Measurements from ENCODE around the gene SMAD1. TPM values are rescaled to one million over a fixed set of nuclear protein-coding genes. Genes with fewer than 3 reads are reported as not detected.

SMAD1 gene
- total RNA-seq, 1 donor from 2014 or later = 15.3 TPM

DNA sequence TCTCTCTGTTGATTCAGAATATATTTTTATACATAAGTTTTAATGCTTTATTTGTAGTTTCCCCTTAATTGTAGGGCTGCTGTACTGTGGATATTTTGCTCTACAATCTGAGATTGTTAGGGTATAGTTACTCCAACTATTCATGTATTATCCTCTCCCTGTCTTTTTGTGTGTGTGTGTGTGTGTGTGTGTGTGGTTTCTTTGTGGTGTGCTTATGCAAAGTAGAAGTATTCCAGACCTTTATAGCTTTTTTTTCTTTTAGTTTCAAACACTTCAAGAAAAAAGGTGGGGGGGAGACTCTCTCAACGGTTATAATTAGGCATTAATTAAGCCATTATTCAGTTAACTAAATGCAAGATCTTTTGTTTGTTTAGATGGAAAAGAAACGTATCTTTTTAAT is 6.7 kb downstream of the SMAD1 start:
- DNase-seq (ENCODE audit: low spot score) (no peak), ATAC-seq (no peak)

DNA sequence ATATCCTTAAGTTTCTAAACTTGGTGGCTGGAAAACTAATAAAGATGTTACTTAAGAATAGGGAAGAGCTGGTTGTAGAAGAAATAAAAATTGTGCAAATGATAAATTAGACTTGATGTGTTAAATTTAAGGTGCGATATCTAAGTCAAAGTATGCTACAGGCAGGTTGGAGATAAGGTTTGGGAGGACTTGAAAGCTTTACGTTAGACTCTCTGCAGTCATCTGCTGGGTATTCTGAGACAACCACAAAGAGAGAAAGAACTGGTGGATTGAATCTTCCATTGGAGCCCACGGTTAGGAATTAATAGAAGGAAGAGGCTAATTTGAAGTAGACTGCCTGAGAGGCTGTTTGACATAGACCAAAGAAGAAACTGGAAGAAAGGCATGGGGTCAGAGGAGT is 7.9 kb downstream of the SMAD1 start:
- DNase-seq (ENCODE audit: low spot score) = no peak
- no peak for ATAC-seq

DNA sequence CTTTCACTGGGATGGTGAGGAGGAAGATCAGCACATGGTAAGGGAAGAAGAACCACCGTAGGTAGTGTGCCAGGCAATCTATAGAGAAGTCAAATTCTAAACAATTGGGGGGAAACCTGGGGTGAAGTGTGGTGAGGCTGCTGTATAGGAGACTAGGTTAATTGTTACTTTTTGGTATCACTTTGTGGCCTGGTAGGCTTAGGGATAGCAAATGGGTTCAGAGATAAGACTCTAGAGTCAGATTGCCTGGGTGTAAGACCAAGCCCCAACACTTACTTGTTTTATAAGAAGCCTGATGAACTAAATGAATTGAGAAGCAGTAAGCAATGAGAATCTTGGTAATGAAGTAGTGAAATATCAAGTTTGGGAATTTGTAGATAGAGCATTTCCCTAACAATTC is 8.7 kb downstream of the SMAD1 start:
- ATAC-seq = no peak

DNA sequence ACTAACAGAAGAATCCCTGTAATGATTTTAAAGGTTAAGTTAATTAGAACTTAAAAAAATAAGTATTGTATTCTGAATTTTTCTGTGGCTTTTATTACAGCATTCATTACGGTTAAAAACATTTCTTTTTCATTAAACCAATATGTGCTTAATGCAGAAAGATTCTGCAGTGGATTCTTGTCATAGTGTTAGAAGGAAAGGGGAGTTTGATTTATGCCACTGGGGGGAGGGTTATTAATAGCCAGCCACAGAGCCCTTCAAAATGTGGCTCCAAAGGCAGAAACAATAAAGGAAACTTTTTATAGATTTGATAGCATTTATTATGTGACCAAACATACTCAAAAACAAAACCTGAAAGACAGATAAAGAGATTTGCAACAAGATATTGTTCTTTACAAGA is 9.1 kb downstream of the SMAD1 start:
- no peak for ATAC-seq
- no peak for DNase-seq (ENCODE audit: low spot score)

More for the DNA sequence above, 8.7 kb downstream of the SMAD1 start:
- no peak for DNase-seq (ENCODE audit: low spot score)

DNA sequence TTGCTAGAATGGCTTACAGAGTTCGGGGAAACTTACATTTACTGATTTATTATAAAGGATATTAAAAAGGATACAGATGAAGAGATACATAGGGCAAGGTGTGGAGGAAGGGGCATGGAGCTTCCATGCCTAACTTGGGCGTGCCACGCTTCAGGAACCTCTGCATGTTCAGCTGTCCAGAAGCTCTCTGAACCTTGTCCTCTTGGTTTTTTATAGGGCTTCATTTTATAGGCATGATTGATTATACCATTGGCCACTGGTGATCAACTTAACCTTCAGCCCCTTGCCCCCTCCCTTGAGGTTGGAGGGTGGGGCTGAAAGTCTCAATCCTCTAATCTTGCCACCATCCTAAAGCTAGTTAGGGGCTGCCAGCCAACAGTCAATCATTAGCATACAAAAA is 10.7 kb downstream of the SMAD1 start:
- no peak for ATAC-seq

DNA sequence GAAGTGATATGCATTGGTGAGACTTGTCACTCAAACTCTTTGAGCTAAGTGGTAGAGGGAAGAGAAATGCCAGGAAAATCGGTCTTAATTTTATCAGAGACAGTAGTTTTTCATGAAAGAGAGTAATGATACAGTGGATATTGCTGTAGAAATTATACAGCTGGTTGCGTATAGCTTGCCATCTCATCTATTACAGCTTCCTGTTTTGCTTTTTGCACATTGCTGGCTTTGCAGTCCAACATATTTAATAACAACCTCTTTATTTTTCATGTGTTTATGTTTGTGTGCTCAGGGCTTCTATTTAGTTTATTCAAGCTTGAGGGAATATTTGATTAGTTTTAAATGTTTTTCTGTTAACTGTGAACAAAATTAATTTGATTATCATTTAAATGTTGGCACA is 11.5 kb downstream of the SMAD1 start:
- DNase-seq (ENCODE audit: low spot score) (no peak), ATAC-seq (no peak)

More for the DNA sequence above, 10.7 kb downstream of the SMAD1 start:
- DNase-seq (ENCODE audit: low spot score) = no peak

DNA sequence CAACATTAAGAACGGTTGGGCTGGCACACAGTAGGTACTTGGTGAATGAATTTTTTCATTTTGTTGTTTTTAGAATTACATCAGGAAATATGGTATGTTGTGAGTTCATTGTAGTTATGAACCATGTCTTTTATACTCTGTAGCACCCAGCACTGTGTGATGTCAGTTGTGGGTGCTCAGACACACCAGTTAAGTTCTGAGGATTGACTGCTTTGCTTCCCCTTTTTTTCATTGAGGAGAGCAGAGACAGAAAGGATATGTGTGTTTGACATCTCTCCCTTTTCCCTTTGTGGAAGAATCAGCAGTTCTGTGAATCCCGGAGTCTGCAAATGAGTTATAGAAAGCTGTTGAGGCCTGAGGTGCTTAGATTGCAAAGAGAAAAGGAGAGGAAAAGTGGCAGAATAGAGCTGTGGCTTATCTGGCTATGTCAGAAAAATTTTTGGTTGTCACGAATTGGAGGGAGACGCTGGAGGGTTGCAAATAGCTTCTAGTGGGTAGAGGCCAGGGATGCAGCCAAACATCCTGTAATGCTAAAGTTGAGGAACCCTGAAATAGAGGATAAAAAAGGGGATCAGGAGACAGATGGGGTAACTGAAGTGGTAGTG is 13.1 kb downstream of the SMAD1 start:
- ATAC-seq (no peak), DNase-seq (ENCODE audit: low spot score) (no peak)

DNA sequence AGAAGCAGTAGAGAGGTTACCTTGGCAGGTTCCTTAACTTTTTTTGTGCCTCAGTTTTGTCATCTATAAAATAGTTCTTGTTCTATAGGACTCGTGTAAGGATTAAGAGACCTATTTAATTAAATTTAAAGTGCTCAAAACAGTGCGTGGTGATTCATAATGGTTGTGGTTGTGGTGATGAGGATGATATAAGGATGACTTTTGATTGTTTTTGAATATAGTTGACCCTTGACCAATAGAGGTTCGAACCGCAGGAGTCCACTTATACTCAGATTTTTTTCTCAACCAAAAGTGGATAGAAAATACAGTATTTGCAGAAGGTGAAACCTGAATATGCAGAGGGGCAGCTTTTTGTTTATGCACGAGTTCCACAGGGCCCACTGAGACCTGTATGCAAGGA is 14.6 kb downstream of the SMAD1 start:
- ATAC-seq = no peak
- DNase-seq (ENCODE audit: low spot score) = no peak

DNA sequence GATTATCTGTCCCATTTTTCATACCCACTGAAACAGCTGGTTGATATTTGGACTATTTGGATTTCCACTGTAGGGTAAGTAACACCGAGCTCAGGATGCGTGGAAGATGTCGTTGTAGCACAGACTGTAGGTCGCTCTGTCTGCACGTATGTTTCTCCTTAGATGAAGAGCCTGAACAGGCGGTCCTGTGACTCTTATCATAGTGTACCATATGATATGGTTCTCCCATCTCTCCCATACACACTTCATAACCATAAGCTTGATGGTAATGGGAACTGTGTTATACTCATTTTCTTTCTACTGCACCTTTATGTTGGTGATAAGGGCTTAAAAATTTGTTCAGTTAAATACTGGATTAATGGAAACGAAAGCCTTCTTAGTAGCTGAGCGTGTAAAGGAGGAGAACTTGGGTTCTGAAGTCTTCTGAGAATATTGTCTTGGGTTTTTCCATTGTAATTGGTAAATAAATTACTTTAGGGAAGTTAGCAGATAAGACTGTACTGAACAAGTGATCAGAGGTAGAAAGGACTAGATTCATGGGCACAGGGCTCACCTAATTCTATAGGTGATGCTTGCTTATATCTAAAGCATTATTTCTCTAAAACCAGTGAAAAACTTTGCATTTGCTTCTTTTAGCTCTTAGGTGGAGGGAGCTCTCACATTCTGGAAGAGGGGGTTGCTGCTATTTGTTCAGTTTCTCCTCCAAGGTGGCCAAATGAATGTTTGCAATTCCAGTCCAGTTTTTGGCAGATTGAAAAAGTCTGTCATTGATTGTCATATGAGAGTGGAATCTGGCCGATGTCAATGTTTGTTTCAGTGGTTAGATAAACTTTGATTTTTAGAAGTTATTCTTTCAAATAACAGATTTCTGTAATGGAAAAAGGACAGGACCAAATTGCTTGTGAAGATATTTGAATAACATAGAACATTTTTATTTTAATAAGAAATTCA is 15.8 kb downstream of the SMAD1 start:
- ATAC-seq = peak; percentile 88
- DNase-seq (ENCODE audit: low spot score) = no peak

DNA sequence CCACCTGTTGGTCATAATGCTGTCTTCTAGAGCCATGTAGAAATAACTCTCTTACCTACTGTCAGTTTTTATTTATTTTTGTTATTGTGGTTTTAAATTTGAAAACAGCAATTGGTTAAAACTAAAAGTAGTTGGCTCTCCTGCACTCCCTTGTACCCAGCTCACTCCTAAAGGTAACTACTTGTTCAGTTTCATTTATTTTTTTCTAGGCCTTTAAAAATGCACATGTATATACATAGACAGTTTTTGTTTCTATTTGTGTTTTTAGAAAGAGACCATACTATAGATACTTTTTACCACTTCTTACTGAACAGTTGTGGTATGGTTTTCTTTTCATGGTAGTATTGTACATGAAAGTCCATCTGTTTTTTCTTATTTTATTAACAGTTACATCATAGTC is 16.8 kb downstream of the SMAD1 start:
- ATAC-seq (no peak), DNase-seq (ENCODE audit: low spot score) (no peak)

DNA sequence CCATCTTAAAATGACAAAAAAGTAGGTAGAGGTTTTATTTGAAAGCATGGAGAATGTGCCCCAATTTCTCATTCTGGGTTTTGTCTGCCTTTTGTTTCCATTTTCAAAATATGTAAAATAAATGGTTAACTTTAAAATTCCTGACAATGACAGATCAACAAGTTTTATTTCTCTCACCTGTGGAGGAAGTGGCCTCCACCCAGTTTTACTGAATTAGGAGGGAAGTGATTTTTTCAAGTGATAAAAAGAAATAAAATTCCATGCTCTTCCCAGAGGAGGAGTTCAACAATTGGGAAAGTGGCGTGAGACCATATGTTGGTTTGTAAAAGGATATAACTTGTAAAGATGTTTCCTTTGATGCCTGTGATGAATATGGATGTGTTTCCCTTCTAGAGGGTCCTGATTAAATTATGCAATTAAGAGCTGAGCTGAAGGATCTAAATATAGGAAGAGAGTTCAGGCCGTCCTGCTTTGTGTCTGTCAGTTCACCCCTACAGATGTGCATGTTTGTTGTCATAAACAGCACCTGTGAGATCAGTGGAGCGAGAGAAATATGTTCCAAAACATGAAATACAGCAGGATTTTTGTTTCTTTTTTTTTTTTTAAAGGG is 19.5 kb downstream of the SMAD1 start:
- DNase-seq (ENCODE audit: low spot score) = no peak
- ATAC-seq = no peak

DNA sequence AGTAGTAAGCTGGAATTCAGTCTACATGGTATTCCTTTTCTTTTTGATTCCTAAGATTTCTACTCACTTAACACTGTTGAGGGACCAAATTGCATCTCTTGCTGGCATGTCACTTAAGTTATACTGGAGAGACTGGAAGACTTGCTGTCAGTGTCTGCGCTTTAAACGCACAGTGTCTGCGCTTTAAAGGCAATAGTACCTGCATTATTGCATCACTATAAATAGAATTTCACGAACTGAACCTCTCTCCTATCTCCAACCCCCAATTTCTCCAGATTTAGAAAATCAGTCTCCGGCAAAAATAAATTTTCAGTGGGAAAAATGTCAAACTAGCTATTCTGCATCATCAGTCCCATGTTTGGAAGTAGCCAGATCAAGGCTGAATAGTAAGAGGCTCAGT is 21.2 kb downstream of the SMAD1 start:
- DNase-seq (ENCODE audit: low spot score) (no peak), ATAC-seq (no peak)

DNA sequence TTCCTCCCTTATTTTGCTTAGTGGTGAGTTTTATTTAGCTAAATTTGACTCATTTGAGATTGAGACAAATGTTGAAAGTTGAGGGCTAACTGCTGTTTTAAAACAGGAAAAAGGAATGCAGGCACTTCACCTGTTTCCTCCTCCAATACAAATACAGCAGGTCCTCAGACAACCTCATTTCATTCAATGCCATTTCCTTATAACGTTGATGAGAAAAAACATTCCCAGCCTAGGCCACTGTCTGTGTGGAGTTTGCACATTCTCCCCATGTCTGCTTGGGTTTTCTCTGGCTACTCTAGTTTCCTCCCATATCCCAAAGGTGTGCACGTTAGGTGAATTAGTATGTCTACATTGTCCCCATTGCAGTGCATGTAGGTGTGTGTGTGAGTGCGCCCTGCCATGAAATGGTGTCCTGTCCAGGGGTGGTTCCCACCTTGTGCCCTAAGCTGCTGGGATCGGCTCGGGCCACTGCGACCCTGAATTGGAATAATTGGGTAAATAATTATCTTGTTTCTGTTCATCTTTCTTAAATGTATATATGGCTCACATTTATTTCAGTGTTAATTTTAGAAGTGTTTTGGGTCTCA is 21.9 kb downstream of the SMAD1 start:
- DNase-seq (ENCODE audit: low spot score) = no peak
- no peak for ATAC-seq

DNA sequence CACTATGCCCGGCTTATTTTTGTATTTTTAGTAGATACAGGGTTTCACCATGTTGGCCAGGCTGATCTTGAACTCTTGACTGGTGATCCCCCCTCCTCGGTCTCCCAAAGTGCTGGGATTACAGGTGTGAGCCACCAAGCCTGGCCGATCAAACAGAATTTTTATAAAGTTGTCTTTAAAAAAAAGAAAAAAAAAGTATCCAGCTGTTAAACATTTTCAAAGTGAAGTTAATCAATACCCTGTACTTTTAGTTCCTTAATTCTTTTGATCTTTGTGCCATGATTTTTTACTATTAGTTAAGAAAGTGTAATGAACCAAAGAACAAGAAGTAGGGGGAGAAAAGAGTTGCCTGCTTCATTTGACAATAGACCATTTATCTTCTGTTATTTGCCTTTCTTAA is 24.3 kb downstream of the SMAD1 start:
- peak; percentile 20 for ATAC-seq
- no peak for DNase-seq (ENCODE audit: low spot score)

DNA sequence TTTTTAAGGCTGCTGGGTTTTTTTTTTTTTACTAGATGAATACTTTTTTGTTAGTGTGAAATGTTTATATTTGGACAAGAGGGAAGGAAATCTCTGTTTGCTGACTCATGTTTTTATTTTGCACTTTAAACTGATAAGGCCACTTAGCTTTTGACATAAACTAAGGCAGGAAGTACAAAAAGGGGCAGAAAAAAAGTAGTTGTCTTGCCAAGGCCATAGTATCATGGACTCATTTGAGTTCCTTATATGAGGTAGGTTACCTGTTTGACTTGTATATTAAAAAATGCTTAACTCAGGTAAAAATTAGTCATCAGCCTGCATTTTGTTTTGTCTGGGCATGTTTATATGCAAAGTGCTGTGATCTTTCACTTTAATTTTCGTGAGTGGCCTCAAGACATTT is 26.0 kb downstream of the SMAD1 start:
- ATAC-seq = peak; percentile 71
- no peak for DNase-seq (ENCODE audit: low spot score)

DNA sequence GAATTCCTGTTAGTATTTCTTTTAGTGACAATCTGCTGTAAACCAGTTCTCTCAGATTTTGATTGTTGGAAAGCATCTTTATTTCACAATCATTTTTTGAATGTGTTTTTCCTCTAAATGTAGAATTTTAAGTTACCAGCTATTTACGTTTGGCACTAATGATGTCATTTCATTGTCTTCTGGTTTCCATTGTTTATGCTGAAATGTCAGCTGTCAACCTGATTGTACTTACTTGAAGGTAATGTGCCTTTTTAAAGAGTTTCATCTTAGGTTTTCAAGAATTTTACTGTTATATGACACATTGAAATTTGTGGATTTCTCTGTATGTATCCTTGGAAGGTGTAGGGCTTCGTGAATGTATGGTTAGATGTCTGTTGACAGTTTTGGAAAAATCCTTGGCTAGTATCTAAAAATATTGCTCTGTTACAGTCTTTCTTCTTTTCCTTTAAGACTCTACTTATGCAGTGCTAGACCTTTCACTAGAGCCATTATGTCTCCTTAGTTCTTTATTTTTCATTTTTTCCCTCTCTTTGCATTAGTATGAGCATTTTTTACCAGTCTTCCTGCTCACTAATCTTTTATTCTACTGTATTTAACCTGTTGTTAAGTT is 30.4 kb downstream of the SMAD1 start:
- DNase-seq (ENCODE audit: low spot score) (no peak), ATAC-seq (no peak)

DNA sequence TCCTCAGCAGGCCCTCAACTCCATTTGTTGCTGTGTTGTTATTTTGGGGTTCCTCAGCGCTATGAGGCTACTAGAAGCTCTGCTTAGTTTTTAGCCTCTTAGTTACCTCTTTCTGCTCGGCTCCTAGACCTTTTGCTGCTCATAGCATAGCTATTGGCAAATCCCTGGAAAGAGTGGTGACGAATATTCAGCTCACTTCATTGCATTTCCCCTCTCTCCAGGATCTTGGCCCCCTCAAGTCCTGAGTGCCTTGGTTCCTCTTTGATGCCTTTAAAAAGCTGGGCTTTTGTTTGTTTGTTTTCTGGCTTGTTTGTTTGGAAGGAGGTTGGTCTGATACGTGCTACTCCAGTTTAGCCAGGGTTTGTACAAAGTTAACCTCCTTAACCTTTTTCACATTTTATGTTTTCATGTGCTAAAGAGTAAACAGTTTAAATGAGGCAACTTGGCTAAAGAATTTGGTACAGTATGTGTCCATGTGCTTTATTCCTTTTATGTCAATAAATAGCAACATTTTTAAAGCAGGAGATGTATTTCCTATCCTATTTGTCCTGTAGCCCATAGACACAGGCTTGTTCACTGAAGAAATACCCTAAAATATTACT is 31.5 kb downstream of the SMAD1 start:
- ATAC-seq = peak; percentile 45
- no peak for DNase-seq (ENCODE audit: low spot score)

DNA sequence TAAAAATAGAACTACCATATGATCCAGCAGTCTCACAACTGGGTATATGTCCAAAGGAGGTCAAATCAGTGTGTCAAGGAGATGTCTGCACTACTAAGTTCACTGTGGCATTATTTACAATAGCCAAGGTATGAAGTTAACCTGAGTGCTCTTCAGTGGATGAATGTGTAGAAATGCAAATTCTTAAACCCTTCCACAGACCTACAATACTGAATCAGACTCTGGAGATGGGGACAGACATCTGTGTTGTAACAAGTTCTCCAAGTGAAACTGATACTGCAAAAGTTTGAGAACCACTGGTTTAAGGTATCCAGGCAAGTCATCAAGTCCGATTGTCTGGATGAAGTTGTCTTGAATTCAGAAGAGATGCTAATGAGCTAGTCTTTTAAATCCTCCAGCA is 38.5 kb downstream of the SMAD1 start:
- no peak for ATAC-seq

DNA sequence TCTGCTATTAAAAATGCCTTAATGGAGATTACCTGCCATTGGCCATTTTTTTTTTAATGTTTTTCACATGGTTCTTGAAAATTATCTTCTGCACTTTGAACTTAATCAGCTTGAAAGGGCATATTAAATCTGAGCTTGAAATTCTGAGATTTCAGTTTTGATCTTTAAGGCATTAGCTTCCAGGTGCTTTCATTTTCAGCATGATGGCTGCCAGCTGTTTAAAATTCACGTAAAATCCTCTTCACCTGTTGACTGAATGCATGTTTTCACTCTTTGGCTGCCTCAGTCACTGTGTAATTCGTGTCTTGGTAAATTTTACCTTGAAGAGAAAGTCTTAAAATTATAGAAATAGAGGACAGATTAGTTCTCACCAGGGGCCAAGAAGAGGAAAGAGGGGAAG is 39.6 kb downstream of the SMAD1 start:
- ATAC-seq = no peak
- DNase-seq (ENCODE audit: low spot score) = no peak

More for the DNA sequence above, 38.5 kb downstream of the SMAD1 start:
- DNase-seq (ENCODE audit: low spot score) = no peak

DNA sequence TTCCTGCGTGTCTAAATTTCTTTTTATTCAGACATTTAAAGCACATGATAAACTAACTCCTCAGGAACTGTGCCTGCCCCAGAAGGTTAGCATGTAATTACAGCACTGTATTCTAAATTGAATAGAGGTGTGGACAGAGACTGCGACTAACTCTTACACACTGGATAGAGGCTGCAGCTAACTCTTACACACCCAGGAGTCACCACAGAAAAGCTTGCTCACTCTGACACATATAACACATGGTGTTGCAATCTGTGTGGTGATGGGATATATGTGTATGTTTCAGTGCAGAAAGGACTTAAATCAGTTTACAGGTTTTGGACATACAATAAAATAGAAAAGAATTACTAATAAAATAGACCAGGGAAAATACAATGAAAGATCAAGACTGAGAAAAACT is 41.5 kb downstream of the SMAD1 start:
- ATAC-seq (no peak), DNase-seq (ENCODE audit: low spot score) (no peak)

DNA sequence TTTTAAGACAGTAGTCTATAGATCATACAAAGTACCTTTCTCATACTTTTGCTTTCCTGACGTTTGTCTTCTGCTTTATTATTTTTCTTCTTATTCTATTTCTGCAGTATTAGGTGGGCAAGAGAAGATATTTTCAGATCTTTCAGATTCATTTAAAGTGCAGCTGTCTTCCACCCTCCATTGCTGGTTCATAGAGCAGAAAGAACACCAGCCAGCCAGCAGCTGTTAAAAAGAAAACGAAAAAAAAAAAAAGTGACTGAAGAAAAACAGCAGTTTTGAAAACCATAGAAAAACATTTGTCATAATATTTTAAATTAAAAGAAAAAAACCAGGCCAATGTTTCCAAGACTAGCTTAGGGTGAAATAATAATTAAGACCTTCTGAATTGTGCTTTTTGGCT is 42.9 kb downstream of the SMAD1 start:
- ATAC-seq = no peak
- no peak for DNase-seq (ENCODE audit: low spot score)

Data from left lobe of liver (tissue), 2 donors.